Occipital lobe (tissue), 2 donors: ENCODE results near the gene VN1R4. TPM values are rescaled to one million over a fixed set of nuclear protein-coding genes. Genes with fewer than 3 reads are reported as not detected.
A peak's percentile ranks its signal among the peaks of the same experiment; 100 is the strongest.
"Not testable (repeated sequence)": the region's sequence is repeated elsewhere in the genome, so short reads cannot be mapped to it uniquely, and the experiment has no call there.

Source experiments
- DNase-seq: peaks from one replicate; lab custom pipeline; 2025; lab: John Stamatoyannopoulos, UW
- total RNA-seq: library from RNA; depleted of rRNA; stranded (reverse); fragments of >200 nt; gene quantifications from one replicate; pipeline ENCODE4 v1.2.3, GENCODE V29; 2014

The VN1R4 gene, protein sequence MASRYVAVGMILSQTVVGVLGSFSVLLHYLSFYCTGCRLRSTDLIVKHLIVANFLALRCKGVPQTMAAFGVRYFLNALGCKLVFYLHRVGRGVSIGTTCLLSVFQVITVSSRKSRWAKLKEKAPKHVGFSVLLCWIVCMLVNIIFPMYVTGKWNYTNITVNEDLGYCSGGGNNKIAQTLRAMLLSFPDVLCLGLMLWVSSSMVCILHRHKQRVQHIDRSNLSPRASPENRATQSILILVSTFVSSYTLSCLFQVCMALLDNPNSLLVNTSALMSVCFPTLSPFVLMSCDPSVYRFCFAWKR
- total RNA-seq = not detected

DNA sequence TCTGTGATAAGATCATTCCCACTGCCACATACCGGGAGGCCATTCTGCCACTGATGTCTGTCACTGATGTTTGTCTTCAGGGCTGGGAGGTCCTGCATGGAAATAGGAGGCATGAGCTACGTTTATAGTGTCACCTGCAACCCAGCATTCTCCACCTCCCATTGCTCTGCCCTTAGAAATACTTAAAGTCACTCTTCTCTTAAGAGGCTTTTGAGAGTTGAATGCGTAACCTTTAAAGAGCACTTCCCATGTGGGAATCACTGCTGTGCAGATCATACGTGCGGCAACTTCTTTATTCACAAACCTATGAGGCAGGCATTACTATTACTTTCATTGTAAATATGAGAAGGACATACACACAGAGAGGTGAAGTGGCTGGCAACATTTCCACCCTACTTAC is at the start of gene VN1R4:
TSS of gene VN1R4 (minus strand) at position 101 of the 400 bp plus-strand sequence. CDS start at position 43, 58 bp downstream.
- not testable (repeated sequence) for DNase-seq

DNA sequence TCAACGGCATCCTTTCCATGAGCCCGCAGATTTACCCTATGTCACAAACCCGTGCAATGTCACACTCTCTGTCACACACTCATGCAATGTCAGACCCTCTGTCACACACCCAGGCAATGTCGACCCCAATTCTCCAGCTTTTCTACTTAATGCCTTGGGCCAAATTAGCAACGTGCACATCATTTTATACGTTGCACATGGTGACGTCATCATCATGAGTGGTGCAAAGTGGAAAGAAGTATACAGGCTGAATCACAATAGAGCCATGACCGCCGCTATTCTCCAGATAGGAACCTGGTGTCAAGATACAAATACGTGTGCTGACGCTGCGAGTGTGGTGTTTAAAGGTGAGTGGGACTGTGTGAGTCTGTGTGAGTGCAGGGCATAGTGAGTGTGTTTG is 44.4 kb upstream of the VN1R4 start:
- DNase-seq = no peak

DNA sequence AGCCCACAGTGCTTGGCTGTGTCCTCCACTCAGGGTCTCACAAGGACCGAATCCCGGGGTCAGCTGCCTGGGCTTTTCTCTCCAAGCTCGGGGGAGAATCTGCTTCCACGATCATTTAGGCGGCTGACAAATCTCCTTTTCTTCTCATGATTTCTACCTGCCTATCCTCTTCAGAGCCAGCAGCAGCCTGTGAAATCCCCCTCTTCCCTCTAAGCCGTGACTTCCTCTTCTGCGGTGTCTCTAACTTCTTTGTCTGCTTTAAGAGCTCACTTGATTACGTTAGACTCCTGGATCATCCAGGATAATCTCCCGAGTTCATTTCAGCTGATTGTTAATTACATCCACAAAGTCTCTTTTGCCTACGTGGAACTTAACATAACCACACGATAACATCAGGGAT is 43.5 kb upstream of the VN1R4 start:
- DNase-seq = no peak

DNA sequence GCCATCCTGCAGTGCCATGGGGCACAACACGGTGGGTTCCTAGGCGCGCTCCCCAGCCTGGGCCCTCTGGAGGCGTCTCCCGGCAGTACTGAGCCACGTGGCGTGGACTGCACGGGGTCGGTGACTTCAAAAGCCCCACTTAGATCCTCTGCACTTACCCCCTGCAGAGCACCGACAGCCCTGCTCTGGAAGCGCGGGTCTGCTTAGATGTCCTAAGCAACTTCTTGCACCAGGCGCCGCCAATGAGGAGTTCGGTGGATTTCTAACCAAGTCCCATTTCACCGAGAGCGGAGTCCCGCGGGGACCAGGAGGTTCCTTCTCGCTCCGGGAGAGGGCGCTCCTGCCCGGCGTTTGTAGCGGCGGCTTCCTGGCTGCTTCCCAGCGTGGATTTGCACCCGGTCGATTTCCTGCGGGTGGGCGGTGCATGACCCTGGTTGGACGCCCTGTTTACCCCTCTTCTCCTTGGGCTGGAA is 40.9 kb upstream of the VN1R4 start:
- no peak for DNase-seq

DNA sequence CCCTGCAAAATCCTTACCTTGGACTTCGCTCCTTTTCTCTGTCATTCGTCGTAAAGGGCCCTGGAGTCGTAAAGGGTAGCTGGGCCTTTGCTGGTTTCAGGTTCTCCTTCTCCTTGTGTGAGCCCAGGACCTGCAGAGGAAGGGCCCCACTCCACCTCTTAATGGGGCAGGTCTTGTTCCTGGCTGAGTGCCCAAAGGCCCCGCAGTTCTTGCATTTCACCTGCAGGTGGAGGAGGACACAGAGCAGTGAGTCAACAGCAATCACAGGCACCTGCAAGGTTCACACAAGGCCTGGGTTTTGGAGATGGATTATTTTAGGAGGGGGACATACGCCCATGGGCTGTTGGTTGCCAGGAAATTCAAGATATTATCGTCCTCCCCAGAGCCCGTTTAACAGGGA is 33.8 kb upstream of the VN1R4 start:
- not testable (repeated sequence) for DNase-seq

DNA sequence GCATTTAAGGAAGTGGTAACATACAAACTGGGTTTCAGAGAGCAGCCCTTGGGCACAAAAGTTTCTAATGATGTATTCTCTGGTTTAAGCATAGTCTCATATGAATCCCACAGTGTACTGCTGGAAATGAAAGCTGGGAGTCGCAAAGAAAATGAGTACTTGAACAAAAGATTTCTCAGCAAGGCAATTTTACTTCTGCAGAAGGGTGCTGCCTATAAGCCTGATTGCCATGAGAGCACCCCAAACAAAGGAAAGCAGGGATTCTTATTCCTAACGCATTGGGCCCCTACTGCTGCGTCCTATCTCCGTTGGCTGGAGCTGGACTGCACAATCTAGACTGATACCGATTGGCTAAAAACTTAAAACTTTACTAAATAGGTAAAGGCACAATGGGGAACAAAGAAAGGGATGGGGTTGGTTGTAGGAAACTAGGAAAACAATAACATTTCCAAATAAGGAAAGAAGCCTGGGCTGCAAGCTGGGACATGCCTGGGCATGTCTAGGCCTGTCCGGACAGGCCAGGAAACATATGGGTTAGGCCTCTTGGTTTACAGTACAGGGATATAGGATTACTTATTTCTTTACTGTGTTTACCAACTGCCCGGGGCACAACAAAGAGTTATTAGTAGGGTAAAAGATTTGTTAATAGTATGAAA is 27.4 kb upstream of the VN1R4 start:
- DNase-seq = no peak

DNA sequence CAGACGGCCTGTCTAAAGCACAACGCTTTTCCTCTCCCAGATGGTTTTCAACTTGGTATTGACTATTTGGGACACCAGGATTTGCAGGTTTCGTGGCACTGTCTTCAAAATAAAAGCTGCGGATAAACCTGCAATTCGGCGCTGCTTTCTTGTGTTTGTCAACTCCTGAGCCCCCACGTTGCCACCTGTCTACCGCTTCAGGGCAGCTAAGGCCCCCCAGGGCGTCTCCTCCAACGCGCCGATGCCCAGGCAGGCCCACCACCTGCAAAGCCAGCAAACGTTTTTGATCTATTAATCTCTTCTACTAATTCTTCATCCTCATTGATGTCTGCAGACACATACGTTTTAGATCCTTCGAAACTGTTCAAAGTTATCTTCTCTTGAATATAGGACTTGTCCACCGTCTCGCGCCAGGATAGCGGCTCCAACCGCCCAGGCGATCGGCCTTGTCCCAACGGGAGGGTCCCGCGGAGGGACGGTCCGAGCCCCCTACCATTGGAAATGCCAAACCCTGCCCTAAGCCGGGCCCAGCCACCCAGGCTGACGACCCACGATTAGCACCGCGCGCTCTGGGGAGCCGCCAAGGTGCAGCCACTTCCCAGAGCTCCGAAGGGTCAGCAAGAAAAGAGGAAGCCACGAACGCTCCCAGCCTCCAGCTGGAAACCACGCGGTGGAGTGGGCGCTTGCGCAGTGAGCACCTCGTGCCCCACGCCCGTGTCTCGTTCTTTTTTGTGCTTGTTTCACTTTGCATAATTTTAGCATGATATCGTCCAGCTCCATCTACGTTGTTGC is 23.4 kb upstream of the VN1R4 start:
- DNase-seq = no peak

DNA sequence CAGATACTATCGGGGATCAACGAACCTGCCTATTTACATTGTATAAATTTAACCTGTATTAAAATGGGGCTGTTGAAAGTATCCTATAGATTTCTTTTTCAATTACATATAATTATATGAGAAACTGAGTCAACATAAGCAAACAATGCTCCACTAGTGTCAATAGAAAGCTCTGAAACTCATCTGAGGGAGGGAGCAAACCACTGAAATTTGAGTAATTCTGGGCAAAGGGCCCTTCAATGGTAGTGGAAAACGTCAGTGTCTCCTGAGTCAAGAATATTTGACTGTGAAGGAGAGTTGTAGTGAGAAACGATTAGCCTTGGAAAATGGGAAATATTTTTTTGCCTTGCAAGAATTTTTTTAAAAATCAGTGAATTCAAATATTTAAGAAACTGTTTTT is 17.6 kb upstream of the VN1R4 start:
- DNase-seq = no peak

DNA sequence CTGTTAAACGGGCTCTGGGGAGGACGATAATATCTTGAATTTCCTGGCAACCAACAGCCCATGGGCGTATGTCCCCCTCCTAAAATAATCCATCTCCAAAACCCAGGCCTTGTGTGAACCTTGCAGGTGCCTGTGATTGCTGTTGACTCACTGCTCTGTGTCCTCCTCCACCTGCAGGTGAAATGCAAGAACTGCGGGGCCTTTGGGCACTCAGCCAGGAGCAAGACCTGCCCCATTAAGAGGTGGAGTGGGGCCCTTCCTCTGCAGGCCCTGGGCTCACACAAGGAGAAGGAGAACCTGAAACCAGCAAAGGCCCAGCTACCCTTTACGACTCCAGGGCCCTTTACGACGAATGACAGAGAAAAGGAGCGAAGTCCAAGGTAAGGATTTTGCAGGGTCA is 14.4 kb upstream of the VN1R4 start:
- not testable (repeated sequence) for DNase-seq

DNA sequence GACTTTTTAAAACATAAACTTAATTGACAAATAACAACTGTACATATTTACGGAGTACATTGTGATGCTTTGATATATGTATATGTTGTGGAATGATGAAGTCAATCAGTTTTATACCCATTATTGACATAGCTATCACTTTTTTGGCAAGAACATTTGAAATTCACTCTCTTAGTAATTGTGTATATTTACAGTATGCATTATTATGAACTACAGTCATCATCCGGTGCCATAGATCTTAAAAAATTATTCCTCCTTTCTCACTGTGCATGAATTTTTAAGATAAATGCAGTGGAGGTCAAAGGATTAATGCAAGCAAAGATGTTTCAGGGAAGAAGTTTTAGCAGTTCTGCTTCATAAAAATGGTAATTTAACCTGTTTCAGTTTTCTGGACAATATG is 8.0 kb upstream of the VN1R4 start:
- no peak for DNase-seq

DNA sequence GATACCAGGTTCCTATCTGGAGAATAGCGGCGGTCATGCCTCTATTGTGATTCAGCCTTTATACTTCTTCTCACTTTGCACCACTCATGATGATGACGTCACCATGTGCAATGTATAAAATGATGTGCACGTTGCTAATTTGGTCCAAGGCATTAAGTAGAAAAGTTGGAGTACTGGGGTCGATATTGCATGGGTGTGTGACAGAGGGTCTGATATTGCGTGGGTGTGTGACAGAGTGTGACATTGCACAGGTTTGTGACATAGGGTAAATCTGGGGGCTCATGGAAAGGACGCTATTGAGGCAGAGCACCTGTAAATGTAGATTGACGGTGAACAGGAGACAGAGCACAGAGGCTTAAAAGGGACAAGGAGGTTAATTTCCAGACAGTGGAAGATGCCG is 4.5 kb upstream of the VN1R4 start:
- no peak for DNase-seq

DNA sequence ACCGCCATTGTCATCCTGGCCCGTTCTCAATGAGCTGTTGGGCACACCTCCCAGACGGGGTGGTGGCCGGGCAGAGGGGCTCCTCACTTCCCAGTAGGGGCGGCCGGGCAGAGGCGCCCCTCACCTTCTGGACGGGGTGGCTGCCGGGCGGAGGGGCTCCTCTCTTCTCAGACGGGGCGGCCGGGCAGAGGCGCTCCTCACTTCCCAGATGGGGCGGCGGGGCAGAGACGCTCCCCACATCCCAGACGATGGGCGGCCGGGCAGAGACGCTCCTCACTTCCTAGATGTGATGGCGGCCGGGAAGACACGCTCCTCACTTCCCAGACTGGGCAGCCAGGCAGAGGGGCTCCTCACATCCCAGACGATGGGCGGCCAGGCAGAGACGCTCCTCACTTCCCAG is 2.3 kb upstream of the VN1R4 start:
- DNase-seq = not testable (repeated sequence)

DNA sequence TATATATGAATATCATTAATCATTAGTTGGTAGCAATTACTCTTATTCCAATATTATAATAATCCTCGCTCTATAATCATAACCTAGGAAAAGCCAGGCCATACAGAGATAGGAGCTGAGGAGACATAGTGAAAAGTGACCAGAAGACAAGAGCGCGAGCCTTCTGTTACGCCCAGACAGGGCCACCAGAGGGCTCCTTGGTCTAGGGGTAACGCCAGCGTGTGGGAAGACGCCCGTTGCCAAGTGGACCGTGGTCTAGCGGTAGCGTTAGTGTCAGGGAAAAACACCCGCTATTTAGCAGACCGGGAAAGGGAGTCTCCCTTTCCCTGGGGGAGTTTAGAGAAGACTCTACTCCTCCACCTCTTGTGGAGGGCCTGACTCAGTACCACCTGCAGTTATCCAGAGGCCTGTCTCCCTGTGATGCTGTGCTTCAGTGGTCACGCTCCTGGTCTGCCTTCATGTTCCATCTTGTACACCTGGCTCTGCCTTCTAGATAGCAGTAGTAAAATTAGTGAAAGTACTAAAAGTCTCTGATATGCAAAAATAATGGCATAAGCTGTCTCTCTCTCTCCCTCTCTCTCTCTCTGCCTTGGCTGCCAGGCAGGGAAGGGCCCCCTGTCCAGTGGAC is 9.7 kb downstream of the VN1R4 start, which contains the start of gene VN1R2:
TSS of gene VN1R2 (plus strand) at position 578 of the 628 bp plus-strand sequence. CDS start 84 bp downstream, outside the sequence.
- DNase-seq = not testable (repeated sequence)

DNA sequence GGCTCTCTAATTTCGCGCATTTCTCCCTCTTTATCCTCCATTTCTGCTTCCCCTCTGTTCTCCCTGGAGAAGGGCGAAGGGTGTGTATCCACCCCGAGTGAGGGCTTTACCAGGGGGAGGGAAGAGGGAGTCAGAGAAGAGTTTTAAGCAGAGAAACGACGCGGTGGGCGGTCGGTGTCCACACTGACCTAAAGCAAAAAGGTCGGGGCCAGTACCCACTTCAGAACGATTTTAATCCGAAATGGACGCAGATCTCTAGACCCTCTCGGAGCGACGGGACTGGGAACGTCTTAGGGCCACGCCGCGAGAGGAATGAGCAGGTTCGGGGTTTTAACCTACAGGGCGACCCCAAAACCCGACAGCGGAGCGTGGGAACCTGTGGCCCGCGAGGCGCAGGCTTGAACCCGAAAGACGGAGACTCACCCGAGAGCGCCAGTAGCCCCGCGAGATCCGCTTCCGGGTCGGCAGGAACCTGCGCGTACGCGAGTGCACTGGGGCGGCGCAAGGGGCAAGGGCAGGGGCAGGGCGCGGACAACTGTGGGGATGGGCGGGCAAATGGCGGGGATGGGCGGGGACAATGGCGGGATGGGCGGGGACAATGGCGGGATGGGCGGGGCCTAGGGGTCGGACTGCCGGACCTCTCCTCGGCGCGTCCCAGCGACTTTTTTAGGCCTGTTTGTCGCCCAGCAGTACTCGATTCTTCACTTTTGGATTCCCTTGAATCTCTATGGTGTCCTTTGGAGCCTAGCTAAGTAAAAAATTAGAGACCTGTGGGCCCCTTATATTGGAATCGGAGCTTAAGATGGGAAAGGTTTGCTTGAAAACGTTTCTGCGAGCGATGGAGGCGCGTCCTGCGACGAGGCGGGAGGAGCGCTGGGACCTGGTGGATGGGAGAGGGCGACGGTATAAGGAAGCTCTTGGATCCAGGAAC is 12.8 kb downstream of the VN1R4 start, which contains the start of gene ZNF677:
TSS of gene ZNF677 (minus strand) at position 463 of the 931 bp plus-strand sequence. CDS start 3,323 bp downstream, outside the sequence.
- peak; percentile 92 for DNase-seq

DNA sequence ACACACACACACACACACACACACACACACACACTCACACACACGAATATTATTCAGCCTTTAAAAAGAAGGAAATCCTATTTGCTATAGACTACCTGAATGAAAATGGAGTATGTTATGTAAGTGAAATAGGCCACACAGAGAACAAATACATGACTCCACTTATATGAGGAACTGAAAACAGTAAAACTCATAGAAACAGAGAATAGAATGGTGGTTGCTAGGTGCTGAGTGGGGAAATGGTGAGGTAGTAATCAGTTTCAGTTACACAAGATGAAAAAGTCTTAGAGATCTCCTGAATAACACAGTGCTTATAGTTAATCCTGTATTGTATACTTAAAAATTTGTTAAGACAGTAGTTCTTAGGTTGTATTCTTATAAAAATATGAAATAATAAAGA is 21.0 kb downstream of the VN1R4 start:
- DNase-seq = no peak

DNA sequence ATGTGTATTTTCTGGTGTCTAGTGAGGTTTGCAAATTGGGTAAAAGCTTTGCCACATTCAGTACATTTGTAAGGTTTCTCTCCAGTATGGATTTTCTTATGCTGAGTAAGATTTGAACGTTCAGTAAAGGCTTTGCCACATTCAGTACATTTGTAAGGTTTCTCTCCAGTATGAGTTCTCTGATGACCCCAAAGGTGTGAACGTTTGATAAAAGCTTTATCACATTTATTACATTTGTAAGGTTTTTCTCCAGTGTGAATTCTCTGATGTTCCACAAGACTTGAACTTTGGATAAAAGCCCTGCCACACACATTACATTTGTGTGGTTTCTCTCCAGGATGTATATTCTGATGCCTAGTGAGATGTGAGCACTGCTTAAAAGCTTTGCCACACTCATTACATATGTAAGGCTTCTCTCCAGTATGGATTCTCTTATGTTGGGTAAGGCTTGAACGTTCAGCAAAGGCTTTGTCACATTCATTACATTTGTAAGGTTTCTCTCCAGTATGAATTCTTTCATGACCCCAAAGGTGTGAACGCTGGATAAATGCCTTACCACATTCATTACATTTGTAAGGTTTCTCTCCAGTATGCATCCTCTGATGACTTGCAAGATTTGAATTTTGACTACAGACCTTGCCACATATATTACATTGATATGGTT is 30.3 kb downstream of the VN1R4 start:
- no peak for DNase-seq

DNA sequence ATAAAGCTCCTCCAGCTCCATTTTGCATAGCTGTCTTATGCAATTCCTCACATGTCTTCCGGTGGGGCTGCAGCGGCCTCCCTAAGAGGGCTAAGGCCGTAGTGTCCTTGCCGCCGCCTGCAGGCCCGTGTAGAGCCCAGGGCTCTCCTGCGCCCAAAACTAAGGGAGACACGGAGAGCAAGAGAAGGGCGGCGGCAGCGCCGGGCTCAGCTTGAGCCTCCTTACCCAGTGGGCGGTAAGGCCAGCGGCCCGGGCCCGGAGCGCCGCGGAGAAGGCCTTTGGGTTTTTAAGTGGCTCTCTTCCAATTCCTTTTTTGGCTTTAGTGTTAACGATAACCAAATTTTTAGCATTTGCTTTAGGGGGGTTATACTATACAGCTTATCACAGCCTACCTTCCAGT is 42.9 kb downstream of the VN1R4 start:
- no peak for DNase-seq

DNA sequence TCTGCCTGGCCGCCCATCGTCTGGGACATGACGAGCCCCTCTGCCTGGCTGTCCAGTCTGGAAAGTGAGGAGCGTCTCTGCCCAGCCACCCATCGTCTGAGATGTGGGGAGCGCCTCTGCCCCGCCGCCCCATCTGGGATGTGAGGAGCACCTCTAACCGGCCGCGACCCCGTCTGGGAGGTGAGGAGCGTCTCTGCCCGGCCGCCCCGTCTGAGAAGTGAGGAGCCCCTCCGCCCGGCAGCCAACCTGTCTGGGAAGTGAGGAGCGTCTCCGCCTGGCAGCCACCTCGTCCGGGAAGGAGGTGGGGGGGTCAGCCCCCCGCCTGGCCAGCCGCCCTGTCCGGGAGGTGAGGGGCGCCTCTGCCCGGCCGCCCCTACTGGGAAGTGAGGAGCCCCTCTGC is 44.8 kb downstream of the VN1R4 start:
- not testable (repeated sequence) for DNase-seq
